Prostate gland (tissue), 1 donor: ENCODE results near the gene FAM149B1.

ENCODE experiments used
- POLR2A ChIP-seq: fragments of 450-650 bp; IDR thresholded peaks from one replicate; pipeline ENCODE4 v1.6.1; 2016; ENCODE audit warnings: antibody characterized with exemption, mild to moderate bottlenecking
- POLR2AphosphoS5 ChIP-seq: sonication (generic); formaldehyde crosslinking; IDR thresholded peaks from one replicate; pipeline ENCODE4 v1.6.1; 2017; ENCODE audit warnings: antibody characterized with exemption

DNA sequence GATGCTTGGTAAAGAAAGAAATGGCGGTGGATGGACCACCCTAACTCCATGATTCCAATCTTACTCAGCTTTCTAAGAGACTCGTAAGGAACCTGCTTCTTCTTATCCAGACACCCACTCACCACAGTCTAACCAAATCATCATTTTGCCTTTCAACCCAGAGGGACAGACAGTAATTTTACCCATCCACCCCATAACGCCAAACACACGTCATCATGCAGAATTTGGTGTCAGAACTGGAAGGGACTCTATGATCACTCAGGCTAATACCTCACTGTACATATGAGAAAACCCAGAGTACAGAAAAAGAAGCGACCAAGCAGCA lies 499 bp upstream of the FAM149B1 start:
- TF ChIP-seq POLR2A (no peak), POLR2AphosphoS5 (no peak)
